Measurements from ENCODE around the gene CDK11A.
"Not testable (repeated sequence)": the region's sequence is repeated elsewhere in the genome, so short reads cannot be mapped to it uniquely, and the experiment has no call there.

Gene CDK11A

GRCh38 chr1:1664318-1664717, 59.8 kb downstream of the CDK11A start:
- in situ Hi-C loops (cut with MboI; ENCODE audit: low sequenced_read_pairs), result not testable (repeated sequence)

DNA sequence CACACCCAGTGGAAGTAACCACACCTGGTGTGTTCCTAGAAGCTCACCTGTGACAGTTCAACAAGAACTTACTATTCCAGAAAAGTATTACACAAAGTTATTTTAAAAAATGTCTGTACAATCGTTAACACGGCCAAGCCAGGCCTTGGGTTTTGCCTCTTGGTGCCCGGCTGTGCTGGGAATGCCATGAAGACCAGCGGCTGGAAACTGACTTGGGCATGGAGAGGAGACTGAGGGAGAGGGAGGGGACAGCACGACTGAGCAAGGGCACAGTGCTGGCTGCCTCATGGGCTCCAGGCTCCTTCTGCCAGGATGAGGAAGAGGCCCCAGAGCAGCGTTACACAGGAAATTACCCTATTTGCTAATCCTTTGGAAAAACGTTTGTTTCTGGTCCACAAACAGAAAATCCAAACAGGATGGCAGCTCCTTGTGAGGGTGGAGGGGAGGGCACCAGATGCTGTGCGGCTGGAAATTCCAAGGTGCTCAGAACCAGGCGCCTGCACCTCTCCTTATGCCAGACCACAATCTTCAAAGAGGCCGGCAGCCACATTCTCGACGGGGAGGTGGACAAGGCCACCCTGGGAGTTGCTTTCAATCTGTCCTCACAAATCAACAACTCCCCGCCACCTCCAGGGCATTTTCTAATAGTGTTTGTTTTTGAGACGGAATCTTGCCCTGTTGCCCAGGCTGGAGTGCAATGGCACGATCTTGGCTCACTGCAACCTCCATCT, 61.2 kb downstream of the CDK11A start:
- in situ Hi-C loops (cut with MboI; ENCODE audit: low sequenced_read_pairs), result not testable (repeated sequence)

- in situ Hi-C loops (cut with MboI; ENCODE audit: low sequenced_read_pairs), result not testable (repeated sequence)
Observed at GRCh38 chr1:1662392-1662791, 61.8 kb downstream of the CDK11A start.

GRCh38 chr1:1658583-1659549, 65.3 kb downstream of the CDK11A start, which contains the start of gene CDK11B:
TSS of gene CDK11B (minus strand) at chr1:1659004. CDS start at chr1:1657485, 1,519 bp downstream.
- in situ Hi-C loops (cut with MboI; ENCODE audit: low sequenced_read_pairs), result not testable (repeated sequence)

Measured in HL-60/S4 (cell line).